ENCODE results near the gene LRP1B.
A peak's percentile ranks its signal among the peaks of the same experiment; 100 is the strongest.

LRP1B gene

DNA sequence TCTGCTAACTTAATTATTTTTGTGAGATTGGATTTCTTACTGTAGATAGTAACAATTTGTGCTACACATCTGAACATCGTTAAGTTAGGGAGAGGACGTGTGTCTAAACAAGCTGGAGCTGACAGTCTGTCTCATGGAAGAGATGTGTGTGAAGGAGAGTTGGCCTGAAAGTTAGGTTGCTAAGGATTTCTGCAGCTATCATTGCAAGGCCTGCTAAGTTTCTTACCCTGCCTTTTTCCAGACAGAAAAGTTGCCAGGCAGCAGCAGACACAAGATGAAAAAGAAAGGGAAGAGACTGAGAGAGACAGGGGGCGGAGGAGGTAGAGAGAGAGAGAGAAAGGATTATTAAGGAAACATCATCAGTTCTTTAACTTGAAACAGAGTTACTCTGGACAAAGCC, 4.1 kb upstream of the LRP1B start:
- Mint-ChIP-seq H3K36me3 (ENCODE audit: low read depth) (no peaks in the 10 kb centered on the region), H3K4me1 (ENCODE audit: low read depth) (peaks cover 3% of the 10 kb centered on the region), H3K4me3 (no peak overlapping the region), H3K27me3 (ENCODE audit: low read depth) (peaks cover 26% of the 10 kb centered on the region), H3K9me3 (no peaks in the 10 kb centered on the region), H3K27ac (no peak overlapping the region)
- no peak for DNase-seq (ENCODE audit: low spot score)

DNA sequence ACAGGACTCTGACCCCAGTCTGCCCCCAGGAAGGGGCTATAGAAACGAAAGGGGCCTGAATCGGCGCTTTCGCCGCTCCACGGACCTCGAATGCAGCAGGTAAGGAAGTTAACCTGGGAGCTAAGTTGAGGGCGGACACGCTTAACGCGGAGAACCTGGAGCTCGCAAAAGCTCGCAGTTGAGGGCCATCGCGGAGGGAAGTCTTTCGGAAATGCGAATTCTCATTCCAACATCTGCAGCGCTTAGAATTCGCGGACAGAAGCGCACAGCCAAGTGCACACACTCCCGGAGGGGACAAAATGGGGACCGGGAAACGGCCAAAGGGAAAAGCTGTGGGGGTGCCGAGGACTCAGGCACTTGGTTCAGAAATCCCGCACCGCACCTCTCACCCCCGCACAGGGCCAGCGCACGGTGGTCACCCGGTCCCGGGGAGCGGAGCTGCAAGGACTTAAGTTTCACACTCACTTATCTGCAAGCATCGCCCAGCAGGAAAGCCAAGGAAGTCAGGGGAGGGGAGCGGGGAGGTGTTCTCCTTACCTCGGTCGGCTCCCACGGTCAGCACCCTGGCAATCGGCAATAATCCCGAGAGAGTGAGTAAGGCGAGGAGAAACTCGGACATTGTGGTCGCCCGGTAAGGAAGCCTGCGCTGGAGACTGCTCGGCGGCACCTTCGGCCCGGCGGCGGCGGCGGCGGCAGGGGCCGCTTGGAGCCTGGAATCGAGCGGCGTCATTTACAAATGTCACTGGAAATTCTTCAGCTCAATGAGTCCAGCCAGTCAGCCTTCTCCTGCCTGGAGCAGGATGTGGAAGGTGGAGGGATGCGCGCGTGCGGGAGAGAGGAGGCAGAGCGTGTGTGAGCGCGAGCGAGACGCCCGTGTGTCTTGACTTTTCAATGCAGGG, 456 bp downstream of the LRP1B start:
- H3K27me3 Mint-ChIP-seq (ENCODE audit: low read depth): peaks cover 40% of the 10 kb centered on the region
- no peaks in the 10 kb centered on the region for H3K36me3 Mint-ChIP-seq (ENCODE audit: low read depth)
- DNase-seq (ENCODE audit: low spot score): no peak
- H3K27ac Mint-ChIP-seq: no peak overlapping the region
- peak overlapping the region; percentile 84 for H3K4me3 Mint-ChIP-seq
- H3K9me3 Mint-ChIP-seq: no peaks in the 10 kb centered on the region
- peaks cover 3% of the 10 kb centered on the region for H3K4me1 Mint-ChIP-seq (ENCODE audit: low read depth)

DNA sequence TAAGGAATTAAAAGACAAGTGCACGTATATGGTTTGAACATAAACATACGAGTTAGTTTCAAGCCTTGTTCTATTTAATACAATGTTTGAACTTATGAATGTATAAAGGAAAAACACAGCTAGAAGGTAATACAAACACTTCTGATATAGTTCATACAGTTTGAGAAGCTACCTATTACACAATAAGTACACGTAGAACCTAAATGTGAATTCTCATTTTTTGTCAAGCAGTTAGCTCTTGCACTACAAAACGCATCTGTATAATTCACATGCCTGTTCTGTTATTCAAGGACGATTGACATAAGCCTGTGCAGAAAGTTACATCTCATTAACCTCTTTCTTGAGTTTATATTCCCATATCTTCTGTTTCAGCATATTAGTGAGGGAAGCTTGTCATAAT, 2.7 kb downstream of the LRP1B start:
- Mint-ChIP-seq H3K27ac (no peak overlapping the region), H3K4me1 (ENCODE audit: low read depth) (peaks cover 3% of the 10 kb centered on the region), H3K9me3 (no peaks in the 10 kb centered on the region), H3K27me3 (ENCODE audit: low read depth) (peaks cover 40% of the 10 kb centered on the region), H3K4me3 (no peak overlapping the region), H3K36me3 (ENCODE audit: low read depth) (no peaks in the 10 kb centered on the region)
- no peak for DNase-seq (ENCODE audit: low spot score)

DNA sequence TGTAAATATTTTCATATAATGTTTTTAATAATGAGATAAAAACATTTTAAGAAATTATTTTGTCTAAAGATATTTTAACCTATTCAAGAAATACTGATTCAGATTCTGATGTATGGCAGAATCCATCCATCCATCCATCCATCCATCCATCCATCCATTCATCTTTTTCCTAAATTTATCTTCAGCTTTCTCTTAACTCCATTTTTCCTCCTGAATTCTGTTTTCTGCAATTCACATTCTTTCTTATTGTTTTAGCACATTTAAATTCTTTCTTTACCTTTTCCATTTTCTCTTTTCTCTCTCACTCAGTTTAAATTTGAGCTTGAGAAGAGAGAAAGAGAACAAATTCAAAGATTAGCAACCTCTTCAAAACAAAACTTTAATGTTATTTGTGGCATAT, 3.6 kb downstream of the LRP1B start:
- peaks cover 3% of the 10 kb centered on the region for H3K4me1 Mint-ChIP-seq (ENCODE audit: low read depth)
- H3K27me3 Mint-ChIP-seq (ENCODE audit: low read depth): peaks cover 35% of the 10 kb centered on the region
- no peaks in the 10 kb centered on the region for H3K36me3 Mint-ChIP-seq (ENCODE audit: low read depth)
- H3K4me3 Mint-ChIP-seq: no peak overlapping the region
- no peaks in the 10 kb centered on the region for H3K9me3 Mint-ChIP-seq
- no peak overlapping the region for H3K27ac Mint-ChIP-seq
- DNase-seq (ENCODE audit: low spot score): no peak

DNA sequence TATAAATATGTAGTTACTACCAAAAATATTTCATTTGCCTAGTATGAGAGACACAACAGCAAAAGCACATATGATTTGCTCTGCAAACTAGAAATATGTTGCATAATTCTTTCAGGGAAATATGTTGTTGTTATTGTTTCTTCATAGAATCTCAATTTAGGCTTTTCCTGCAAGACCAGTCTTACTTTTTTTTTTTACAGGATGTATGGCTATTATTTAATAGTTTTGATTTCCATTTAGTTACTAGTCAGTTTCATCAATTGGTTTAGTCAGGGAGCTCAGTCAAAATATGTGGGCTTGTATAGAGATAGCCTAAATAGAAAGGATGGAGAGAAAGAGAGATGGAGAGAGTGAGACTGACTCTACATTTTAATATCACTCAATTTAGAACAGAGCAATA, 6.1 kb downstream of the LRP1B start:
- no peak overlapping the region for H3K4me3 Mint-ChIP-seq
- H3K27ac Mint-ChIP-seq: no peak overlapping the region
- peaks cover 12% of the 10 kb centered on the region for H3K27me3 Mint-ChIP-seq (ENCODE audit: low read depth)
- no peaks in the 10 kb centered on the region for H3K36me3 Mint-ChIP-seq (ENCODE audit: low read depth)
- no peak for DNase-seq (ENCODE audit: low spot score)
- no peaks in the 10 kb centered on the region for H3K9me3 Mint-ChIP-seq
- no peaks in the 10 kb centered on the region for H3K4me1 Mint-ChIP-seq (ENCODE audit: low read depth)

DNA sequence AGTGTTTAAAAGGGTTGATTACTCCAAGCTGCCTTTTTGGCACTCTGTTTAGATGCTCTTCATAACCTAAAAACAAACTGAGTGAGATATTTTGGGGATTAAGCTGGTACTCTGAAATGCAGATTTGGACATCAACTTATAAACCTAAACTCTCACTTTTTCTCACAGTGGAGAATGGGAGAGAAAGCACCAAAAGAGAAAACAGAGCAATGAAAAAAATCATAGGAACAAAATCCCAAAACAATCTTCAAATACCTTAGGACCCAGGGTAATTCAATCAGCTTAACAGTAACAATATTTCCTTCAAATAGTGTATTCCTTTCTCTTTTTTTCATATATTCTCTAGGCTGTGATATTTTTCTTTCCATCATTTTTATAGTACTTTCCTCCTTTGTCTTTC, 11.5 kb downstream of the LRP1B start:
- no peak overlapping the region for H3K4me3 Mint-ChIP-seq
- no peaks in the 10 kb centered on the region for H3K36me3 Mint-ChIP-seq (ENCODE audit: low read depth)
- no peak overlapping the region for H3K27ac Mint-ChIP-seq
- DNase-seq (ENCODE audit: low spot score): no peak
- H3K4me1 Mint-ChIP-seq (ENCODE audit: low read depth): no peaks in the 10 kb centered on the region
- H3K27me3 Mint-ChIP-seq (ENCODE audit: low read depth): no peaks in the 10 kb centered on the region
- H3K9me3 Mint-ChIP-seq: peaks cover 3% of the 10 kb centered on the region

DNA sequence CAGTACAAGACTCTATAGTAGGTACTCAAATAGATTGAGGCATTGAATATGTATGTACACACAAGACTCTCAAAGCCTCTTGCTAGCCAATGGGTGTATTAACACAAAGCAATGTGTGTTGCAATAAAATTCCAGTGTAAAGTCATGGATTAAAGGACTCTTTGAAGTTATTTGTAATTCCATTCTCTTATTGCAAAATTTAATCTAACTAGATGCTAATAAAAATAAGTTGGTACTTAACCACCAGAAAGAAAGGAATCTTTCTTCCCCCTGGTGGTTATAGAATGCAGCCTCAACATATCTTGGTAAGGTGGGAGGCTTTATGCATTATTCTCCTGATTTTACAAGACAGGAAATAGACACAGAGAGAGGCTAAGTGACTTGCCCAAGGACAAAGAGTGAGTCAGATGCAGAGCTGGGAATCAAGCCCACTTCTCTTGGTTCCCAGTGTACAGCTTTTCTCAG, 18.0 kb downstream of the LRP1B start:
- Mint-ChIP-seq H3K9me3 (peaks cover 4% of the 10 kb centered on the region), H3K4me1 (ENCODE audit: low read depth) (no peaks in the 10 kb centered on the region), H3K27me3 (ENCODE audit: low read depth) (no peaks in the 10 kb centered on the region), H3K4me3 (no peak overlapping the region), H3K27ac (no peak overlapping the region), H3K36me3 (ENCODE audit: low read depth) (no peaks in the 10 kb centered on the region)
- DNase-seq (ENCODE audit: low spot score): no peak

DNA sequence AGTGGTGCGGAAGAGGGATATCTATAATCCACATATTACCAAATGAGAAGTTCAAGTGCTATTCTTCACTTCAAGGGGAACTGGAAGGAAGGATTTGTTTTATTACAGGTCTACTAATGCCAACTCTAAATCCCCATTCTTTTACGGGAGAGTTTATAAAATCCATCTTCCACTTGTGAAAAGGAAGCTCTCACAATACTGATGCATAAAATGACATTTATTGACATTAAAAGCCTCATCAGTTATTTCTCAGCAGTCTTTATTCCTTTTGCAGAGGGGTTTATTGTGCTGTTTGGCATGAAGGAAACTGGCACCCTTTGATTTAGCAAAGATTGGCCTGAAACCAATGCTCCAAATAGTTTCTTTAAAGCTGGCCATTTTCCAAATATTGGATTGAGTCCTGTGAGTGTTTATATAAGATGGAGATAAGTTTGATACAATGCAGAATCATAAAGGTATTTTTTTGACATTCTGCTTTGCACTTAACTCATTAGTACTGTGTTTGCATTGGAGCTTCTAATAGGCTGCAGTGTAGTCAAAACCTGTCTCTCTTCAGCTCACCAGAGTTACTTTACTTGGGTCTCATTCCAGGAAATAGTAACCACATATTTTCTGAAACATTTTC, 26.6 kb downstream of the LRP1B start:
- H3K9me3 Mint-ChIP-seq: no peaks in the 10 kb centered on the region
- no peak for DNase-seq (ENCODE audit: low spot score)
- H3K4me1 Mint-ChIP-seq (ENCODE audit: low read depth): no peaks in the 10 kb centered on the region
- H3K36me3 Mint-ChIP-seq (ENCODE audit: low read depth): no peaks in the 10 kb centered on the region
- H3K27me3 Mint-ChIP-seq (ENCODE audit: low read depth): no peaks in the 10 kb centered on the region
- no peak overlapping the region for H3K4me3 Mint-ChIP-seq
- no peak overlapping the region for H3K27ac Mint-ChIP-seq

DNA sequence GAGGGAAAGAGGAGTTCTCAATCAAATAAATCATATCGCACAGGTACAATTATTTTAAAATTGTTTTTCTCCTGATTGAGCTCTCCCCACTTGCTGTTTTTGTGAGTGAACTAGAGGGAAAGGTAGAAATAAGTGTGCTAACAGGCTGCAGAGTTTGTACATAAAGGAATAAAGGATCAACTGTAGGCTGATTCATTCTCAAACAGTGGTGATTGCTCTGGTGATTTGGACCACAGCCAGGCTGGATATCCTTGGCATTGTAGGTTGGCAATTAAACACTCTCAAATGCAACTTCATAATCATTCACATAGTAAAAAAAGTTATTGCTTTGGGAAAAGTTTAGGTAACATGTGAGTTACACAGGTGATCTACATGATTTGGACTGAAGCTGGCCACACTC, 29.8 kb downstream of the LRP1B start:
- Mint-ChIP-seq H3K4me3 (no peak overlapping the region), H3K27me3 (ENCODE audit: low read depth) (no peaks in the 10 kb centered on the region), H3K27ac (no peak overlapping the region), H3K4me1 (ENCODE audit: low read depth) (no peaks in the 10 kb centered on the region), H3K9me3 (no peaks in the 10 kb centered on the region), H3K36me3 (ENCODE audit: low read depth) (no peaks in the 10 kb centered on the region)
- no peak for DNase-seq (ENCODE audit: low spot score)

DNA sequence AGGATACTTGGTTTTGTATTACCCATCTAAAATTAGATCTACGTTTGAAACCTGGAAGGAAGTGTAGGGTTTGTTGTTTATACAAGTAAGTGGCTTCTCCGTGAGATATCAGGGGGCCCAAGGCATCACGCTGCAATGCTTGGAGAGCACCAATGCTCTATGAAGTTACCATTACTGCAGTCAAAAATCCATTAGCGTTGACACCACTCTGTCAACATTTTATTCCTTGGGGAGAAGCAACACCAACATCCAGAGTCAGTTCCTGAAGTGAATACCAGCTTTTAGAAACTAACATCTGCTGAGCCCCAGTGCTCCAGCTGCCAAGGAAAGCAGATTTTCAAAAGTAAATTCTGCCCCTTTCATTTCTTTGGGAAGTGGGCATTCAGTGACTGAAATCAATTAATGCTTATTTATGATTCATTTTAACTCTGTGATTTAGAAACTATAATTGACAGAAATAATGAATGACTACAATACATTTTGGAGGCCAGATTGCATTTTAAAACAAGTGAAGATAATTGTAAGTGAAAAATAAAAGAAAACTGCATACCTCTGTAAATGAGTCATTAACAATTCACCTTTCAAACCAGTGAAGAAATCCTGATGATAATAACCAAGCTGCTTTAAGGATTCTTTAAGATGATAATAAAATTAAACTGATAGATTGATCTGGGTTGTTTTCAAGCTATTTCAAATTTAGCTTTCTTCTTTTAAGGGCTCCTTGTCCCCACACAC, 30.5 kb downstream of the LRP1B start:
- no peaks in the 10 kb centered on the region for H3K27me3 Mint-ChIP-seq (ENCODE audit: low read depth)
- no peaks in the 10 kb centered on the region for H3K4me1 Mint-ChIP-seq (ENCODE audit: low read depth)
- H3K4me3 Mint-ChIP-seq: no peak overlapping the region
- H3K9me3 Mint-ChIP-seq: no peaks in the 10 kb centered on the region
- H3K27ac Mint-ChIP-seq: no peak overlapping the region
- no peak for DNase-seq (ENCODE audit: low spot score)
- H3K36me3 Mint-ChIP-seq (ENCODE audit: low read depth): no peaks in the 10 kb centered on the region

DNA sequence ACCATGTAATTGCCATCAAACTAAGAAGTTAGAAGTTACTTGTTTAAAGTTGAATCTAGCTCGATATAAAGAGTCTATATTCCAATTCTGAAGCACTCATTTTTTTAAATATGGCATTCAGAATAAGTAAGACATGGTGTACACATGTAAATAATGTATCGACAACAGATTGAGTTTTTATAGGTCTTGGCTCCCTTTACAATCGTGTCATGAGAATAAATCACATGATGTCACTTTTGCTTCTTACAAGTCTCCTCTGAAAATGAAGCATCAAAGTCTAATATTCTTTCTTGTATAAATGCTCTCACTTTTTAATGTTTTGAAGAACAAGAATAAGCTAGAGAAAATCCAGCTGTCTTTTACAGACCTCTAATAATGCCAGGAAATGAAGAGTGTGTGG, 33.1 kb downstream of the LRP1B start:
- no peaks in the 10 kb centered on the region for H3K9me3 Mint-ChIP-seq
- no peaks in the 10 kb centered on the region for H3K27me3 Mint-ChIP-seq (ENCODE audit: low read depth)
- DNase-seq (ENCODE audit: low spot score): no peak
- H3K4me3 Mint-ChIP-seq: no peak overlapping the region
- H3K27ac Mint-ChIP-seq: no peak overlapping the region
- no peaks in the 10 kb centered on the region for H3K4me1 Mint-ChIP-seq (ENCODE audit: low read depth)
- H3K36me3 Mint-ChIP-seq (ENCODE audit: low read depth): no peaks in the 10 kb centered on the region

DNA sequence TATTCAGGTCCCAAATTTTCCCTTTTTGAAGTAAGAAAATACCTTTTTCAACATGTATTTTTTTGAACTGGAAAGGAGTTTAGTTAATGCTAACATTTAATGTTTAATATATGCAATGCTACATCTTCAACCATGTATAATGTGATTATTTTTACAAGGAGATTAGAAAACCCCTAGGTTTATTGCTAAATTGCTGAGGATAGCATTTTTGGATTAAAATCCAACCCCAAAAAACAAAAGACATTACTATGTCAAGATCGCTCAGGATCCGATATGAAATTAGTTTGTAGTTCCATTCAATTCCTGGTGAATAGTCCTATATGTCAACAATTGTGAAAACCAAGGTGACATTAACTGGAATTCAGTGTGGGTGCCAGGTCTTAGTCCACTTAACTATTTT, 35.2 kb downstream of the LRP1B start:
- H3K9me3 Mint-ChIP-seq: no peaks in the 10 kb centered on the region
- no peak overlapping the region for H3K27ac Mint-ChIP-seq
- no peaks in the 10 kb centered on the region for H3K36me3 Mint-ChIP-seq (ENCODE audit: low read depth)
- DNase-seq (ENCODE audit: low spot score): no peak
- H3K4me1 Mint-ChIP-seq (ENCODE audit: low read depth): no peaks in the 10 kb centered on the region
- H3K4me3 Mint-ChIP-seq: no peak overlapping the region
- no peaks in the 10 kb centered on the region for H3K27me3 Mint-ChIP-seq (ENCODE audit: low read depth)

DNA sequence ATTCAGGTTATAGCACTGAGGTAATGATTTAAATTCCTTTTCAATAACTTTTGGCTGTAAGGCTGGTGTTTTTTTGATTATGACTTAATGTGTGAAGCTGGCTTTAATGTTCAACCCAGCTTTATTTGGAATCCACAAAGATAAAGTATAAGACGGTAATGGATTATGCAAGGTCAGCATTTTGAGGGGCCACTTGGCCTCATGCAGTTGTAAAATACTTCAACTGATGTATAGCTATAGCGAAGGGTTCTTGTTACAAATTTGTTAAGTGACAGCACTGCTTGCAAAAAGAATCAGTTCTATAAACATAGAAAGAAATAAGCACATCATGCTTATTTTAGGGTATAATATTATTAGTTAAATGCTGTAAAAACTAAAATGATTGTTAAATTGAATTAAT, 36.6 kb downstream of the LRP1B start:
- Mint-ChIP-seq H3K36me3 (ENCODE audit: low read depth) (no peaks in the 10 kb centered on the region), H3K9me3 (peaks cover 3% of the 10 kb centered on the region), H3K4me1 (ENCODE audit: low read depth) (no peaks in the 10 kb centered on the region), H3K27me3 (ENCODE audit: low read depth) (no peaks in the 10 kb centered on the region), H3K4me3 (no peak overlapping the region), H3K27ac (no peak overlapping the region)
- no peak for DNase-seq (ENCODE audit: low spot score)

DNA sequence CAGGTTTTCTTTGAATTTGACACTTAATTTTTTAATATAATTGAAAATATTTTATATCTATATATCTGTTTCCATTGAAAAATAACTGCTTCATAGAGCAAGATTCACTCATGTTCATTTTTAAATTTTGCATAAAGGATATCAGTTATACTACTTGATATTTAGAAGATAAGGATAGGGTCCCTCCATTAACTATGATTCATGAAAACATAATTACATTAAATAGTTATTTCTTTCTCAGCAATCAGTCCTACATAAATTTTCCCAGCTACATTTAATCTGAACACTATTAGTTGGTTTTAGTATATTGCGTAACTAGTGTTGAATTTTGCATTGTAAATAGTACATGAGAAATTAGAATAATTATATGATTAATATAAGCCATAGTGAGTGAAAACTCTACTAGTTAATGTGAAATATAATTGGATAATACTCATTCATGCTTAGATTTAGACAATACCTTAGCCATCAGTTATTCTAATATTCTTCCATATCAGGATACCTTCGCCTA, 42.7 kb downstream of the LRP1B start:
- DNase-seq (ENCODE audit: low spot score): no peak
- H3K36me3 Mint-ChIP-seq (ENCODE audit: low read depth): no peaks in the 10 kb centered on the region
- H3K9me3 Mint-ChIP-seq: peaks cover 16% of the 10 kb centered on the region
- H3K27ac Mint-ChIP-seq: no peak overlapping the region
- H3K4me3 Mint-ChIP-seq: no peak overlapping the region
- H3K27me3 Mint-ChIP-seq (ENCODE audit: low read depth): no peaks in the 10 kb centered on the region
- no peaks in the 10 kb centered on the region for H3K4me1 Mint-ChIP-seq (ENCODE audit: low read depth)
